ENCODE measurements around the gene PRCD.

Gene PRCD

GRCh38 chr17:76542566-76542971, 2.7 kb downstream of the PRCD start:
- H3K4me1 ChIP-seq (ENCODE audit: insufficient read depth, poor library complexity, severe bottlenecking): peaks cover 28% of the 10 kb centered on the region

GRCh38 chr17:76542984-76543383, 3.1 kb downstream of the PRCD start:
- TF ChIP-seq CTCF (IDR thresholded peaks at IDR 0.05; ENCODE audit: poor library complexity, severe bottlenecking): no peak
- H3K4me1 ChIP-seq (ENCODE audit: insufficient read depth, poor library complexity, severe bottlenecking): peaks cover 32% of the 10 kb centered on the region
- no peak overlapping the region for H3K27ac ChIP-seq (ENCODE audit: poor library complexity, severe bottlenecking)
- no peak overlapping the region for H3K4me3 ChIP-seq (ENCODE audit: severe bottlenecking)
- no peaks in the 10 kb centered on the region for H3K36me3 ChIP-seq (ENCODE audit: low read depth)
- H3K9me3 ChIP-seq (ENCODE audit: severe bottlenecking): no peaks in the 10 kb centered on the region
- no peak for ATAC-seq (ENCODE audit: low read depth)
- DNase-seq (ENCODE audit: low spot score): no peak
- H3K27me3 ChIP-seq (ENCODE audit: insufficient read depth, poor library complexity, severe bottlenecking): no peaks in the 10 kb centered on the region

More at GRCh38 chr17:76542566-76542971, 2.7 kb downstream of the PRCD start:
- Histone ChIP-seq H3K27me3 (ENCODE audit: insufficient read depth, poor library complexity, severe bottlenecking) (no peaks in the 10 kb centered on the region), H3K36me3 (ENCODE audit: low read depth) (no peaks in the 10 kb centered on the region), H3K27ac (ENCODE audit: poor library complexity, severe bottlenecking) (no peak overlapping the region), H3K4me3 (ENCODE audit: severe bottlenecking) (no peak overlapping the region), H3K9me3 (ENCODE audit: severe bottlenecking) (no peaks in the 10 kb centered on the region)
- no peak for TF ChIP-seq CTCF (IDR thresholded peaks at IDR 0.05; ENCODE audit: poor library complexity, severe bottlenecking)
- DNase-seq (ENCODE audit: low spot score) (no peak), ATAC-seq (ENCODE audit: low read depth) (no peak)

GRCh38 chr17:76543482-76543825, 3.6 kb downstream of the PRCD start:
- H3K4me3 ChIP-seq (ENCODE audit: severe bottlenecking): no peak overlapping the region
- no peak for TF ChIP-seq CTCF (IDR thresholded peaks at IDR 0.05; ENCODE audit: poor library complexity, severe bottlenecking)
- H3K27ac ChIP-seq (ENCODE audit: poor library complexity, severe bottlenecking): no peak overlapping the region
- H3K9me3 ChIP-seq (ENCODE audit: severe bottlenecking): no peaks in the 10 kb centered on the region
- H3K4me1 ChIP-seq (ENCODE audit: insufficient read depth, poor library complexity, severe bottlenecking): peaks cover 34% of the 10 kb centered on the region
- DNase-seq (ENCODE audit: low spot score) (peak; percentile 52), ATAC-seq (ENCODE audit: low read depth) (no peak)
- H3K36me3 ChIP-seq (ENCODE audit: low read depth): no peaks in the 10 kb centered on the region
- H3K27me3 ChIP-seq (ENCODE audit: insufficient read depth, poor library complexity, severe bottlenecking): no peaks in the 10 kb centered on the region

GRCh38 chr17:76543826-76544545, 4.1 kb downstream of the PRCD start:
- no peak for ATAC-seq (ENCODE audit: low read depth)
- Histone ChIP-seq H3K27ac (ENCODE audit: poor library complexity, severe bottlenecking) (no peak overlapping the region), H3K9me3 (ENCODE audit: severe bottlenecking) (no peaks in the 10 kb centered on the region), H3K36me3 (ENCODE audit: low read depth) (no peaks in the 10 kb centered on the region), H3K27me3 (ENCODE audit: insufficient read depth, poor library complexity, severe bottlenecking) (no peaks in the 10 kb centered on the region), H3K4me1 (ENCODE audit: insufficient read depth, poor library complexity, severe bottlenecking) (peaks cover 34% of the 10 kb centered on the region), H3K4me3 (ENCODE audit: severe bottlenecking) (no peak overlapping the region)
- no peak for TF ChIP-seq CTCF (IDR thresholded peaks at IDR 0.05; ENCODE audit: poor library complexity, severe bottlenecking)
- no peak for DNase-seq (ENCODE audit: low spot score)
